HepG2 (cell line): Measurements from ENCODE around the gene PFN2.

Experiments
- HMG20A ChIP-seq: IDR thresholded peaks from 2 replicates; pipeline ENCODE4 v1.6.1; 2016; ENCODE audit warnings: borderline replicate concordance
- NFYB ChIP-seq: sonication (generic); formaldehyde crosslinking; IDR thresholded peaks from 2 replicates; pipeline ENCODE4 v1.4.0; 2020; ENCODE audit warnings: missing genetic modification reagents

DNA sequence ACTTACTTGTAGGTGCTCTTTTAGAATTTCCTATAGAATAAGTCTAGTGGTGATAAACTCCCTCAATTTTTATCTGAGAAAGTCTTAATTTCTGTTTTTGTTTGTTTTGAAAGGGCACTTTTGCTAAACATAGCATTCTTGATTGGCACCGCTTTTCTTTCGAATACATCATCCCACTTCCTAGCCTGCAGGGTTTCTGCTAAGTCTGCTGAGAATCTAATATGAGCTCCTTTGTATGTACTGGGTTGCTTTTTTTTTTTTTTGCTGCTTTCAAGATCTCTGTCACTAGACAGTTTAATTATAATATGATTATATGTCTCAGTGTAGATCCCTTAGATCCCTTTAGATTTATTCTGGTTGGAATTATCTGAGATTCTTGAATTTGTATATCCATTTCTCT lies 21.5 kb downstream of the PFN2 start:
- TF ChIP-seq NFYB (CRISPR knock-in tag) (no peak), HMG20A (CRISPR knock-in tag) (no peak)
